ENCODE results near the gene RNF167.

- TF ChIP-seq MYC (IDR thresholded peaks at IDR 0.05; ENCODE audit: low read depth, low read length) = no peak
- TF ChIP-seq CTCF (IDR thresholded peaks at IDR 0.05; ENCODE audit: low read depth, low read length) = no peak
- TF ChIP-seq POLR2A (IDR thresholded peaks at IDR 0.05; ENCODE audit: extremely low read depth, insufficient read length) = no peak
Measured at GRCh38 chr17:4972322-4972721, 32.3 kb downstream of the RNF167 start.
